PFSK-1 (cell line): ENCODE measurements around the gene BCKDHB.

Experiments used
- FOXP2 ChIP-seq: optimal IDR thresholded peaks from 2 replicates; pipeline ENCODE3; 2011; ENCODE audit warnings: borderline replicate concordance, control low read depth, inconsistent platforms; ENCODE audit not compliant: insufficient read depth; ENCODE audit errors: extremely low read length, extremely low read depth
- POLR2AphosphoS5 ChIP-seq: IDR thresholded peaks from 2 replicates; pipeline ENCODE4 v1.6.1; 2012; ENCODE audit warnings: low read depth, mild to moderate bottlenecking, control low read depth, low read length, moderate library complexity
- TAF1 ChIP-seq: IDR thresholded peaks from 2 replicates; pipeline ENCODE4 v1.6.1; 2012; ENCODE audit warnings: low read length, control low read depth, borderline replicate concordance; ENCODE audit not compliant: insufficient read depth

GRCh38 chr6:80321011-80321410, 214.5 kb downstream of the BCKDHB start:
- no peak for TF ChIP-seq TAF1
- no peak for TF ChIP-seq POLR2AphosphoS5
- no peak for TF ChIP-seq FOXP2
